ENCODE measurements around the gene CLDN4.
"Not testable (repeated sequence)": the region's sequence is repeated elsewhere in the genome, so short reads cannot be mapped to it uniquely, and the experiment has no call there.

The CLDN4 gene

GRCh38 chr7:73823873-73824592 lies 6.8 kb upstream of the CLDN4 start:
- no peak for DNase-seq

DNA sequence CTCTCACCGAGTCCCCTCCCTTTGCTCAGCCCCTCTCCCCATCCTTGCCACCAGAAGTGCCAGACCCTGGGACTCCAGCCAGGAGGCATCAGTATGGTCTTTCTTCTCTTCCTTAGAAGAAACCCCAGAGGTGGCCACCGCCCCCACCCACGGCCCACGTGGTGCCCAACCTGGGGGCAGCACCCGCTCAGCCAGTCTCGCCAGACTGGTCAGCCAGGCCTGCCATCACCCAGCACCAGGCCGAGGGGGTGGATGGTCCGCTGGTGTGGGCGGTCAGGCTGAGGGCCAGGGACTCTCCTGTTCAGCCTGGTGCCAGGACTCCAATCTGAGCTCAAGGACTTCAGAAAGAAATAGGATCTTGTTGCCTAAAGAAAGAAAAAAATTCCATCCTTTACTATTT lies 5.8 kb upstream of the CLDN4 start:
- DNase-seq: no peak

GRCh38 chr7:73827567-73828106 lies 3.2 kb upstream of the CLDN4 start:
- DNase-seq: peak; percentile 99

GRCh38 chr7:73828107-73828803 lies 2.5 kb upstream of the CLDN4 start:
- peak; percentile 87 for DNase-seq

- no peak for DNase-seq
These were observed 1.8 kb upstream of the CLDN4 start for GRCh38 chr7:73828972-73829371.

GRCh38 chr7:73829505-73829904 lies 1.3 kb upstream of the CLDN4 start:
- no peak for DNase-seq

GRCh38 chr7:73829921-73830680 lies 695 bp upstream of the CLDN4 start:
- DNase-seq: no peak

DNA sequence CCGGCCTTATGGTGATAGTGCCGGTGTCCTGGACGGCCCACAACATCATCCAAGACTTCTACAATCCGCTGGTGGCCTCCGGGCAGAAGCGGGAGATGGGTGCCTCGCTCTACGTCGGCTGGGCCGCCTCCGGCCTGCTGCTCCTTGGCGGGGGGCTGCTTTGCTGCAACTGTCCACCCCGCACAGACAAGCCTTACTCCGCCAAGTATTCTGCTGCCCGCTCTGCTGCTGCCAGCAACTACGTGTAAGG lies 713 bp downstream of the CLDN4 start:
- DNase-seq: no peak

GRCh38 chr7:73831834-73832651 lies 1.2 kb downstream of the CLDN4 start:
- DNase-seq: peak; percentile 51

- DNase-seq: no peak
These were observed 2.0 kb downstream of the CLDN4 start for GRCh38 chr7:73832806-73833205.

- DNase-seq: no peak
These were observed 2.6 kb downstream of the CLDN4 start for GRCh38 chr7:73833251-73833919.

GRCh38 chr7:73834626-73835191 lies 3.9 kb downstream of the CLDN4 start:
- DNase-seq: no peak

GRCh38 chr7:73837167-73837566 lies 6.4 kb downstream of the CLDN4 start:
- DNase-seq: not testable (repeated sequence)

DNA sequence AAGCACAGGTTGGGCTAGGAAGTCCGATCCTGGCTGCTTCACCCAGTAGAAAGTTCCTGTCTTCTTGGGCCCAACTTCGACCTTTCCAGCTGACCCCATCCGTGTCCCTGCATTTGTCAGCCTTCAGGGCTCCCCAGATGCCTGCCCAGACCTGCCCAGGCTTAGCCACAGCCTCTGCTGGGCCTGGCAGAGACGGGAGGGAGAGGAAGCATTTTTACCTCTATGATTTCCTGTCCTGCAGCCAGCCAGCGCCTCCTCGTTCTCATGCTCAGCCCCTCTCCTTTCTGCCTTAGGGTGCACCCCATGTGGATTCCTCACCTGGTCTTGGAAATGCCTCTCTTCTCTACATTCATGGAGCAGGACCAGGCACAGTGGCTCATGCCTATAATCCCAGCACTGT lies 7.8 kb downstream of the CLDN4 start:
- no peak for DNase-seq

GRCh38 chr7:73839290-73839689 lies 8.5 kb downstream of the CLDN4 start:
- no peak for DNase-seq

DNA sequence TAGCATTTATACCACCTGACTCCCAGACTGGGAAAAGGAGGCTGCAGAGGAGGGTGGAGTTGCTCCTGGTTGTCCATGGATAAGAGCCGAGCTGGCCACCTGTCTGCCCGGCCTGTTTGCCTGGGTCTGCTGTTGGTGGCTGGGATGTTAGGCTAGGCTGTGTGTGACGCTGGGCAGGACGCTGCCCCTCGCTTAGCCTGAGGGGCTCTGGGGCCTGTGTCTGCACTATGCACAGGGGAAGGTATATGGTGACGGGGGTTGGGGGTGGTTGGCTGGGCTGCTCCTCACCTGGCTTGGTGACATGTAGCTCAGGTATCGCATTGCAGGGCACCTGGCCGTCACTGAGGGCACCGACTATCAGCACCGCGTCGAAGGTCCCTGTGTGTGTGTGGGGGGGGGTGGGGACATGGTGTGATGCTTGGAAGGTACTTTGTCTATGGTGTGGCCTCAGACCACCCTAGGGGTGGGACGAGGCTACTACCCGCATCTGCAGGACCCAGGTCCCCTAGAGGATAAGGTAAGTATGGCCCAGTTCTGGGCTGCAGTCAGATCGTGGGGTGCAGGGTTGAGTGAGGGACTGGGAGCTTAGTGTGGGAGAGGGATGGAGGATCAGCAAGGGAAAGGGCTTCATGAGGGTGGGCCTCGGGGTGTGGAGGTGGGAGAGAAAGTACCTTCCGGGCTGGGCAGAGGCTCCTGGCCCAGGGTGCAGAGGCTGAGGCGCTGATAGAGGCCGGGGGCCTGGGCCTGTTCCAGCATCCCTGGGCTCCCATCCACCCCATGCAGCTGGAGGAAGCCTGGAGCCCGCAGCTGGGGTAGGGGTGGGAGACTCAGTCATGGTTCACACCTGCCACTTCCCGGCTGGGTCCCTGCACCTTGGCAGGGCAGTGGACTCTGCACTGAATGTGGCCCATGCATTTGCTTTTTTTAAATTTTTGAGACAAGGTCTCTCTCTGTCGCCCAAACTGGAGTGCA lies 9.2 kb downstream of the CLDN4 start:
- DNase-seq: no peak

GRCh38 chr7:73840715-73841379 lies 10.1 kb downstream of the CLDN4 start:
- no peak for DNase-seq

DNA sequence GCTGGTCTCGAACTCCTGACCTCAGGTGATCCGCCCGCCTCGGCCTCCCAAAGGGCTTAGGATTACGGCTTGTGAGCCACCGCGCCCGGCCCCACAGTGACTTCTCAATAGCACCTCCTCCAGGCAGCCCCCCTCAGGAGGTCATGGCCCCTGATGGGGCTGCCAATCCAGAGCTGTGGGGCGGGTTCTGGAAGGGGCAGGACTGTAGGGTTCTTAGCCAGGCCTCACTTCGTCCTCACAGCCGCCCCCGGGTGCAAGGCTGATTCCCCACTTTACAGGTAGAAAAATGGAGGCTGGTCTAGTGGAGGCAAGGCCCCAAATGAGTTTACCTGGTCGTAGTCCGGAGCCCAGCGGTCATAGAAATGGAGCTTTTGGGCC lies 10.9 kb downstream of the CLDN4 start:
- no peak for DNase-seq

DNA sequence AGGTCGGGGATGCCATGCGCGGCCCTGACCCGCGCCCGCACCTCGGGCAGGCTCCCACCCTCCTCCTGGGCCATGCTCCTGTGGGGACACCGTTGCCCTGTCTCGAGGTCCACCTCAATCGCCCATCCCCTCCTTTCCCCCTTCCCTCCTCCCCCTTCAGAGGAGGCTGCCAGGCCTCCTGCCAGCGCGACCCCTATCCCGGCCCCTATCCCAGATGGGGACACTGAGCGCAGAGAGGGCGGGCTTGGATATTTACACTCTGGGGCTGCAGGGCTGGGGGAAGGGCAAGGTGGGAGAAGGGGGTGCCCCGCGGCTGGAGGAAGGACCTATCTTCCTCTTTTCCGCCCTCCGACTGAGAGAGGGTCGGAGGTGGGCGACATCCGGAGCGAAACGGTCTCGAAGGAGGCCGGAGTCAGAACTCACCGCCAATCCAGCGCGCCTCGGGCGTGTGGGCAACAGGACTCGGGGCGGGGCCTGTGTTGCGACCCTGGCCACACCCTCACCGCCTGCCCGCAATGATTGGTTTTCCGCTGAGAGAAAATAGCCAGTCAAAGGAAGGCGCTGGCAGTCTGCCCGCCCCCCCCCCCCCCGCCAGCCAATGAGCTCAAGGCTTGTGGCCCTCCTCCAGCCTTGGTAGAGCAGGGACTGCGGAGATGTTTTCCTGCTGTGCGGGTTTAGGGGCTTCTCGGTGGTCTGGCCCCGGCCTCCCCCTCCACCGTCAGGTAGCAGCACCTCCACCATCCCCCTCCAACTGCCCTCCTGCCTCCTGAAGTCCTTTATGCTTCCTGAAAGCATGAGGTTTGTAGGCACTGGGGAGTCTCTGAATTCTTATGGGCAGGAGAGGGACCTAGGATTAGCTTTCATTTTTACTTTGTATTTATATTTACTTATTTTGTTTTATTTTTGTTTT lies 11.5 kb downstream of the CLDN4 start, which contains the start of gene METTL27:
Gene METTL27, minus strand, starts transcription at position 450 of the 910 bp plus-strand sequence. Its CDS starts 376 bp downstream, at position 74.
- peak; percentile 91 for DNase-seq
